IMR-90 (cell line): Measurements from ENCODE around the gene FFAR2. TPM values are rescaled to one million over a fixed set of nuclear protein-coding genes. Genes with fewer than 3 reads are reported as not detected.

Experiments
- ATAC-seq: fragments of 200-7000 bp; cut with Tn5 transposase; 2 replicates; pipeline ENCODE4 v1.9.1; 2020; ENCODE audit warnings: low read depth, mild to moderate bottlenecking, moderate library complexity
- BruUV-seq: library from RNA; stranded (reverse); fragments of 400-500 nt; replicated peaks from 2 replicates; lab custom pipeline; 2021; lab: Mats Ljungman, UMichigan
- CTCF ChIA-PET: fragments of 300-600 bp; formaldehyde crosslinking; extraction: SDS; loops from one replicate; lab custom pipeline; 2021; ENCODE audit warnings: antibody characterized with exemption; lab: Yijun Ruan, JAX
- POLR2A ChIA-PET: fragments of 300-600 bp; sonication (Branson Sonifier 250); formaldehyde crosslinking; loops from one replicate; lab custom pipeline; 2022; ENCODE audit warnings: antibody characterized with exemption; ENCODE audit not compliant: unreplicated experiment; lab: Charles Lee
- DNase-seq: peaks from one replicate; pipeline ENCODE4 v3.0.0; 2013
- H2AFZ ChIP-seq: replicated peaks from 2 replicates; pipeline ENCODE3; 2013; ENCODE audit warnings: low read length, mild to moderate bottlenecking; ENCODE audit not compliant: poor library complexity
- H2AK5ac ChIP-seq: 2 replicates; pipeline ENCODE4 v1.6.1; 2013; ENCODE audit warnings: low read depth, low read length, inconsistent platforms
- H2AK9ac ChIP-seq: replicated peaks from 2 replicates; pipeline ENCODE3; 2013; ENCODE audit warnings: mild to moderate bottlenecking, low read depth, low read length, moderate library complexity; ENCODE audit not compliant: poor library complexity
- H2BK120ac ChIP-seq: 2 replicates; pipeline ENCODE4 v1.6.1; 2013; ENCODE audit warnings: low read depth, low read length, inconsistent platforms
- H2BK15ac ChIP-seq: 3 replicates; pipeline ENCODE4 v1.6.1; 2013; ENCODE audit warnings: low read depth, low read length, inconsistent platforms
- H2BK20ac ChIP-seq: 2 replicates; pipeline ENCODE4 v1.6.1; 2013; ENCODE audit warnings: low read depth, mild to moderate bottlenecking, inconsistent platforms, low read length, moderate library complexity
- H2BK5ac ChIP-seq: 2 replicates; pipeline ENCODE4 v1.6.1; 2013; ENCODE audit warnings: mild to moderate bottlenecking, low read depth, low read length, inconsistent platforms; ENCODE audit not compliant: poor library complexity, severe bottlenecking
- H3K14ac ChIP-seq: replicated peaks from 2 replicates; pipeline ENCODE4 v1.6.1; 2013; ENCODE audit warnings: low read depth, low read length, inconsistent platforms
- H3K18ac ChIP-seq: 2 replicates; pipeline ENCODE4 v1.6.1; 2013; ENCODE audit warnings: low read depth, low read length, control low read depth
- H3K23ac ChIP-seq: 2 replicates; pipeline ENCODE4 v1.6.1; 2013; ENCODE audit warnings: low read depth, low read length, inconsistent platforms
- H3K27ac ChIP-seq: 2 replicates; pipeline ENCODE4 v1.5.1; 2013; ENCODE audit warnings: mild to moderate bottlenecking, control low read depth, low read length; ENCODE audit not compliant: insufficient read depth
- H3K27me3 ChIP-seq: 2 replicates; pipeline ENCODE4 v1.6.1; 2013; ENCODE audit warnings: low read length; ENCODE audit not compliant: control insufficient read depth, insufficient read depth
- H3K36me3 ChIP-seq: 2 replicates; pipeline ENCODE4 v1.6.1; 2013; ENCODE audit warnings: low read length, mixed read lengths; ENCODE audit not compliant: control insufficient read depth, insufficient read depth
- H3K4ac ChIP-seq: 2 replicates; pipeline ENCODE4 v1.6.1; 2013; ENCODE audit warnings: low read depth, low read length, inconsistent platforms
- H3K4me1 ChIP-seq: 2 replicates; pipeline ENCODE4 v1.6.1; 2013; ENCODE audit warnings: low read length, mixed read lengths; ENCODE audit not compliant: control insufficient read depth, insufficient read depth
- H3K4me2 ChIP-seq: 2 replicates; pipeline ENCODE4 v1.6.1; 2013; ENCODE audit warnings: low read depth, mild to moderate bottlenecking, control low read depth, low read length, moderate library complexity
- H3K4me3 ChIP-seq: 2 replicates; pipeline ENCODE4 v1.5.1; 2013; ENCODE audit warnings: low read depth, mild to moderate bottlenecking, control low read depth, low read length, moderate library complexity; ENCODE audit not compliant: insufficient read depth
- H3K56ac ChIP-seq: 2 replicates; pipeline ENCODE4 v1.6.1; 2013; ENCODE audit warnings: low read length, inconsistent platforms; ENCODE audit not compliant: insufficient read depth; ENCODE audit errors: extremely low read depth
- H3K79me1 ChIP-seq, 2 experiments: 2 replicates each; pipeline ENCODE4 v1.6.1; 2013; ENCODE audit warnings: low read length in 2 of 2, inconsistent platforms in 1 of 2, low read depth in 1 of 2
- H3K9ac ChIP-seq: 2 replicates; pipeline ENCODE4 v1.6.1; 2013; ENCODE audit warnings: low read depth, low read length, control low read depth
- H3K9me1 ChIP-seq: 2 replicates; pipeline ENCODE4 v1.6.1; 2013; ENCODE audit warnings: low read length, inconsistent platforms; ENCODE audit not compliant: insufficient read depth
- H3K9me3 ChIP-seq: 2 replicates; pipeline ENCODE4 v1.6.1; 2013; ENCODE audit warnings: low read length; ENCODE audit not compliant: control insufficient read depth, insufficient read depth
- H4K20me1 ChIP-seq: 2 replicates; pipeline ENCODE4 v1.6.1; 2013; ENCODE audit warnings: low read length, inconsistent platforms; ENCODE audit not compliant: insufficient read depth
- H4K5ac ChIP-seq: 2 replicates; pipeline ENCODE4 v1.6.1; 2013; ENCODE audit warnings: mild to moderate bottlenecking, low read depth, low read length, control low read depth
- H4K8ac ChIP-seq, 2 experiments: 2 replicates each; pipeline ENCODE4 v1.6.1; 2013; ENCODE audit warnings: low read depth in 2 of 2, low read length in 2 of 2, control low read depth in 1 of 2, inconsistent platforms in 1 of 2
- H4K91ac ChIP-seq: 2 replicates; pipeline ENCODE4 v1.6.1; 2013; ENCODE audit warnings: low read depth, low read length, inconsistent platforms; ENCODE audit not compliant: insufficient read depth
- MAFK ChIP-seq: IDR thresholded peaks from 2 replicates; pipeline ENCODE4 v1.6.1; 2012; ENCODE audit warnings: low read depth, low read length, improper control_type of control experiment
- NFE2L2 ChIP-seq: fragments of 150-350 bp; IDR thresholded peaks from 2 replicates; pipeline ENCODE4 v1.6.1; 2016; ENCODE audit warnings: low read depth, mild to moderate bottlenecking, low read length
- WGBS, 2 experiments: methylation state at CpG; one replicate each; pipeline versions ENCODE4 v1.1.5 to v1.1.7; 2013; ENCODE audit warnings: missing lambda C conversion rate in 2 of 2; ENCODE audit not compliant: insufficient read length in 1 of 2; ENCODE audit errors: extremely low coverage in 2 of 2; 5-methylcytosine and 5-hydroxymethylcytosine counted together
- dilution Hi-C: fragments of 300-500 bp; cut with HindIII; formaldehyde crosslinking; loops from one replicate; pipeline ENCODE4 v1.14.3; 2018; ENCODE audit warnings: low sequenced_read_pairs; ENCODE audit not compliant: unreplicated experiment
- in situ Hi-C: fragments of 300-500 bp; cut with MboI; formaldehyde crosslinking; loops from 3 replicates; pipeline ENCODE4 v1.14.3; 2019; ENCODE audit warnings: low sequenced_read_pairs, inconsistent platforms, mixed read lengths
- intact Hi-C: fragments of 100-400 bp; cut with micrococcal nuclease; formaldehyde crosslinking; loops from 2 replicates; pipeline ENCODE4 v1.10.0; 2022
- polyA plus RNA-seq, 3 experiments: library from polyadenylated mRNA; depleted of rRNA; stranded (reverse); fragments of >200 nt; gene quantifications; 2 replicates each; pipeline ENCODE4 v1.2.3, GENCODE V29; 2012; ENCODE audit warnings: low replicate concordance in 1 of 3
- total RNA-seq: library from RNA; depleted of rRNA; stranded (reverse); fragments of >200 nt; gene quantifications from 2 replicates; pipeline ENCODE4 v1.2.3, GENCODE V29; 2012
- TF ChIP-seq, protein P1 (sequence below): fragments of 150-350 bp; IDR thresholded peaks from 2 replicates; pipeline ENCODE4 v1.6.1; 2016; ENCODE audit warnings: low read depth, mild to moderate bottlenecking, low read length, moderate library complexity, borderline replicate concordance
- TF ChIP-seq, protein P2 (sequence below): fragments of 150-350 bp; IDR thresholded peaks from 2 replicates; pipeline ENCODE4 v1.6.1; 2017; ENCODE audit warnings: mild to moderate bottlenecking, antibody characterized with exemption, low read length, low read depth

Gene FFAR2
- total and polyA plus RNA-seq, 2 of the 4 experiments (the other 2 are of a cell fraction): not detected

DNA sequence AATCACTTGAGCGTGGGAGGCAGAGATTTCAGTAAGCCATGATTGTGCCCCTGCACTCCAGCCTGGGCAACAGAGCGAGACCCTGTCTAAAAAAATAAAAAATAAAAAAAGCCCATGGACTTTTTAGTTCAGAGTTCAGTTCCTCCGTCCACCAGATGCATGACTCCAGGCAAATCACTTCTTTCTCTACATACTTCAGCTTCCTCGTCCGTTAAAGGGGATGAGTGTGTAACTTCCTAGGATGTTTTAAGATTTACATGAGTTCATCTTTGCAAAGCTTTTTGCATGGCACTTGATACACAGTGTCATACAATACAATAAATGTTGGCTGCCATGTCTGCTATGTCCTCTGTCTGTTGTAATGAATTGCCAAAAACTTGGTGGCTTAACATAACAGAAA lies 10.0 kb upstream of the FFAR2 start:
- no peak overlapping the region for H2AK5ac ChIP-seq
- dilution Hi-C loops: no loop called here
- CTCF ChIA-PET: no interaction called here
- no peak overlapping the region for H4K8ac ChIP-seq
- peaks cover 2% of the 10 kb centered on the region for H3K4me1 ChIP-seq
- intact Hi-C loops: no loop called here
- no peak overlapping the region for H3K4me2 ChIP-seq
- H3K4ac ChIP-seq: no peak overlapping the region
- H3K23ac ChIP-seq: no peak overlapping the region
- H4K91ac ChIP-seq: no peak overlapping the region
- no peaks in the 10 kb centered on the region for H4K20me1 ChIP-seq
- no peaks in the 10 kb centered on the region for H3K9me1 ChIP-seq
- in situ Hi-C loops: no loop called here
- ATAC-seq (no peak), DNase-seq (no peak)
- peaks cover 11% of the 10 kb centered on the region for H3K27me3 ChIP-seq
- no peak overlapping the region for H2BK120ac ChIP-seq
- H3K79me1 ChIP-seq: no peaks in the 10 kb centered on the region
- no peak overlapping the region for H2BK15ac ChIP-seq
- no peak overlapping the region for H2AK9ac ChIP-seq
- no peak overlapping the region for H3K56ac ChIP-seq
- H2AFZ ChIP-seq: no peak overlapping the region
- H2BK20ac ChIP-seq: no peak overlapping the region
- TF ChIP-seq MAFK (no peak), NFE2L2 (no peak)
- TF ChIP-seq, protein P1, sequence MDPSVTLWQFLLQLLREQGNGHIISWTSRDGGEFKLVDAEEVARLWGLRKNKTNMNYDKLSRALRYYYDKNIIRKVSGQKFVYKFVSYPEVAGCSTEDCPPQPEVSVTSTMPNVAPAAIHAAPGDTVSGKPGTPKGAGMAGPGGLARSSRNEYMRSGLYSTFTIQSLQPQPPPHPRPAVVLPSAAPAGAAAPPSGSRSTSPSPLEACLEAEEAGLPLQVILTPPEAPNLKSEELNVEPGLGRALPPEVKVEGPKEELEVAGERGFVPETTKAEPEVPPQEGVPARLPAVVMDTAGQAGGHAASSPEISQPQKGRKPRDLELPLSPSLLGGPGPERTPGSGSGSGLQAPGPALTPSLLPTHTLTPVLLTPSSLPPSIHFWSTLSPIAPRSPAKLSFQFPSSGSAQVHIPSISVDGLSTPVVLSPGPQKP: no peak
- TF ChIP-seq, protein P2, sequence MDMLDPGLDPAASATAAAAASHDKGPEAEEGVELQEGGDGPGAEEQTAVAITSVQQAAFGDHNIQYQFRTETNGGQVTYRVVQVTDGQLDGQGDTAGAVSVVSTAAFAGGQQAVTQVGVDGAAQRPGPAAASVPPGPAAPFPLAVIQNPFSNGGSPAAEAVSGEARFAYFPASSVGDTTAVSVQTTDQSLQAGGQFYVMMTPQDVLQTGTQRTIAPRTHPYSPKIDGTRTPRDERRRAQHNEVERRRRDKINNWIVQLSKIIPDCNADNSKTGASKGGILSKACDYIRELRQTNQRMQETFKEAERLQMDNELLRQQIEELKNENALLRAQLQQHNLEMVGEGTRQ: no peak
- no peak overlapping the region for H4K5ac ChIP-seq
- H3K4me3 ChIP-seq: no peak overlapping the region
- no peak overlapping the region for H3K27ac ChIP-seq
- no peak overlapping the region for H3K18ac ChIP-seq
- POLR2A ChIA-PET: no interaction called here
- H3K14ac ChIP-seq: no peak overlapping the region
- no peaks in the 10 kb centered on the region for H3K36me3 ChIP-seq
- H3K9me3 ChIP-seq: no peaks in the 10 kb centered on the region
- H3K9ac ChIP-seq: no peak overlapping the region
- WGBS, 2 experiments: 80% methylated on average over 1 of the region's 5 CpGs; no CpG with 5 or more reads in 1 of the 2 experiments
- no TSS peak for BruUV-seq
- H2BK5ac ChIP-seq: no peak overlapping the region
